ENCODE measurements around the gene OSM. TPM values are rescaled to one million over a fixed set of nuclear protein-coding genes. Genes with fewer than 3 reads are reported as not detected.

Gene OSM
- total RNA-seq, 1 experiment from 2014 or later, result not detected

DNA sequence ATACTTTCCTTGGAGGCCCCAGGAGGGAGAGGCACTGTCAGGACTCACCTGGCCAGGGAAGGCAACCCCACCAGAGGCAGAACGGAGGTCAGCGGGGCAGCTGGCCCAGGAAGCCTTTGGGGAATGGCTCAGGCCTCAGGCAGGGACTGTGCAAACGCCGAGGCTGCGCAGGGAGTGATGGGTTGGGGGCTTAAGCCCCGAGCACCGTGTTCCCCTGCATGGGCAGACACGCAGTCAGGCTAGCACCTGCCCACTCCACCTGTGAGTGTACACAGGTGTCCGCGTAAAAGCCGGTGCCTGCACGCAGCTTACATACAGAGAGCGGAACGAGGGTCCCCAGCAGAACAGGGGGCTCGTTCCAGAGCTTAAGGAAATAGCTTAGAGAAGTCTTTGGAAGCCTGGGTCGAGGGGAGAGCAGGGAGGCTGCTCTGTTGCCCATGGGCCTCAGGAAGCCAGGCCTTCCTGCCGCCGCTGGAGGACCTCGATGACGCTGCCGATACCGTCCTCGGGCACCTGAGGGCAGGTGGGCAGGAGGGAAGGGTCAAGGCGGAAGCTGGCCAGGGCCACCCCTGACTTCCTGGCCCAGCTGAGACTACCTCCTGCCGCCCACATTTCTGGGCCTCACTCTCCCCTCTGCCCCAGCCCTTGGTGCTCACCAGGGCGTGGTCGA lies 18.7 kb upstream of the OSM start:
- DNase-seq (ENCODE audit: low read depth), result no peak

DNA sequence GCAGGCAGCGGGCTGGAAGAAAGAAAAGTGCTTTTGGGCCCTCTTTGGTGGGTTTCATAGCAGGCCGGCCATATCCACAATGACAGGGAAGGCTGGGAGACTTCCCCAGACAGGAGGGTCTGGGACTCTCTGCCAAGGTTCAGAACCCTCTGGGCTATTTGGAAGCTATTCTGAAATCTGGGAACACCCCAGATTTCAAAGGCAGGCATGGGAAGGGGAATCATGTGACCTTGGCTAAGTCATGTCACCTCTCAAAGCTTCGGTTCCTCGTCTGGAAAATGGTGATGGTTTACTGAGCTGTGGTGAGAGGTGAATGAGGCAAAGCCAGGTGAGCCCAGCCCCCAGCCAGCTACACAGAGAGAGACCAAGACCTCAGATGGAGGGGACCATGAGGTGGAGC lies 18.0 kb upstream of the OSM start:
- no peak for DNase-seq (ENCODE audit: low read depth)

DNA sequence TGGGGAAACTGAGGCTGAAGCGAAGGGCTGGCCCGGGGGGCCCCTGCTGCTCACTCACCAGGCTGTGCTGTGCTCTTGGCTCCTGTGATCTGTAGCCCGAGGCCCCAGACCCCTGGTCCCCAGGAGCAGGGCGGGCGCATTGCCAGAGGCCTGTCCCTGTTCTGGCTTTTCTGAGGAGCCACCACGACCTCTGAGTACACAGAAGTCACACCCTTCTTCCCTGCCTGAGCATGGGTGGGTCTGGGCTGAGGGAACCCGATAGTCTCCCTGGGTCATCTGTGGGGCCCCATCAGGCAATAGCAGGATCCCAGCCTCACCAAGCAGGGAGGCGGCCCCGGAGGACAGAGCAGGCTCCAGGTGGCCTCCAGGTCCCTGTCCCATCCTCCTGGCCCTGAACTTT lies 17.5 kb upstream of the OSM start:
- no peak for DNase-seq (ENCODE audit: low read depth)

DNA sequence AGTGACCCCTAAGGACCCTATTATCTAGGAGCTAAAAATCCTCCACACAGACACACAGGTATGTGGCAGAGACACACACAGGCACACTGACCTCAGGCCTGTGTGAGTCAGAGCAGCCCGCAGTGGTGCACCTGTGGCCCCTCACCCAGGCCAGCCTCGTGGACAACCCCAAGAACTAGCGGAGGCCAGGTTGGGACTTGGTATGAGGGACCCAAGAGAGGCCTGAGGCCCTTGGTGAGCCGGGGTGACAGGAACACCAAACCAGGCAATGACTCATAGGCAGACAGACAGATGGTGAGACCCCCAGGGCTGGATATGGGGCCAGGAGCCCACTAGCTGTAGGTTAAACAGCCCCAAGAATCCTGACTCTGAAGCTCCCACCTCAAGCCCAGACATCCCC lies 16.7 kb upstream of the OSM start:
- DNase-seq (ENCODE audit: low read depth), result peak; percentile 53

DNA sequence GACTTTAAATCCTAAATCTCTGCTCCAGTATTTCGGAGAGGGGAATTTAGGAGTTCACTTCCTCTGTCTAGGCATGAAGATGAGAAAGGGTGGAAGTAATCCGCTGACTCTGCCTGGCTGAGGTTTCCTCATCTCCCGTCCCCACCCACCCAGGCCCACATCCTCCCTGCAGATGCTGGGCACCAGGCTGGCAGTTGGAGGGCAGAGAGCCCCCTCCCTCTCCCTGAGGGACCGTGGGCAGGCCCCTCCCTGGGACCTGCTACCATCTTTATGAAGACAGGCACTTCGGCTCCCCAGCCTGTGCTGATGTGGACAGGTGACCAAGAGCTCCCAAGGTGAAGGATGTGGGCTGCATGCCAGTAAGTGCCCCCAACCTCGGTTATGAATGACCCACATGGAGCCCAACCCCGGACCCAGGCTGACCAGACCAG lies 16.0 kb upstream of the OSM start:
- no peak for DNase-seq (ENCODE audit: low read depth)

DNA sequence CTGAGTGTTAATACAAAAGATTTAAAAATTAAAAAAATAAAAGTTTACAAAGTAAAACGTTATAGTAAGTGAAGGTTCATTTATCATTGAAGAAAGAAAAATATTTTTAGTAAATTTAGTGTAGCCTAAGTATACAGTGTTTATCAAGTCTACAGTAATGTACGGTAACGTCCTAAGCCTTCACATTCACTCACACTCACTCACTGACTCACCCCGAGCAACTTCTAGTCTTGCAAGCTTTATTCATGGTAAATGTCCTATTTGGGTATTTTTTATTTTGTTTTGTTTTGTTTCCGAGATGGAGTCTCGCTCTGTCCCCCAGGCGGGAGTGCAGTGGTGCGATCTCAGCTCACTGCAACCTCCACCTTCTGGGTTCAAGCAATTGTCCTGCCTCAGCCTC lies 13.9 kb upstream of the OSM start:
- no peak for DNase-seq (ENCODE audit: low read depth)

DNA sequence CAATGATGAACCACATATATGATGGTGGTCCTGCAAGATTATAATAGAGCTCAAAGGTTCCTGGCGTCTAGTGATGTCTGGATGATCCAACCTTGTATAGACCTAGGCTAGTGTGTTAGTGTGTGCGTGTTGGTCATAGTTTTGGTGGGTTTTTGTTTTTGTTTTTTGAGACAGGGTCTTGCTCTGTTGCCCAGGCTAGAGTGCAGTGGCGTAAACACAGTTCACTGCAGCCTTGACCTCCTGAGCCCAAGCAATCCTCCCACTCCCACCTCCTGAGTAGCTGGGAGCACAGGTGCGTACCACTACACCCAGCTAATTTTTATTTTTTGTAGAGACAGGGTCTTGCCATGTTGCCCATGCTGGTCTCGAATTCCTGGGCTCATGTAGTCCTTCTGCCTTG lies 13.3 kb upstream of the OSM start:
- no peak for DNase-seq (ENCODE audit: low read depth)

DNA sequence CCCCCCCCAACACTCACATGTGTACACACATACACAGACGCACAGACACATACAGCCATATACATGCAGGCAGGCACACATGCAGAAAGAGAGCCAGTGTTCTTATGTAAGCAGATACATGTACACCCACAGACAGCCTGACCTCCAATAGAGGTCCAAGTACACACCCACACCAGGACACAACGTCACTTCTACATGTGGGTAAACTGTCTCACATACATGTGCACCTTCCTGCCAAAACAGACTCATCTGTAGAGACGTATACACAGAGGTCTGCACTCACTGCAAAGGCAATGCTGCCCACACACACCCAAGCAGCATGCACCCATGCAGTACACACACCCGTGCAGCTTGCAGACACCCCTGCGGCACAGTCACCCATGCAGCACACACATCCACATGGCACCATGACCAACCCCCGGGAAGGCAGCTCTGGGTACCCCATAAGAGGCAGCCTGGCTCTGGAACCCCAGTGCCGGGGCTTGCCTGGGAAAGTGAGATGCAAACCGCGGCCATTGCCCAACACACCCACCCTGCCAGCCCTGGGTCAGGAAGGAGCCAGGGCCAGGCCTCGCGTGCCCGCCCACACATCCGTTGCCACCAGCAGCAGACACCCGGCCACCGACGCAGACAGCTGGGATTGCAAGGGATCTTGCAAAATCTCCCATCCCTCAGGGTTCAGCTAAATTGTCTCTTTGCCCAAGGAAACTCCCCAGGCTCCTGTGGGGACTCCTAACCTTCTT lies 12.6 kb upstream of the OSM start:
- DNase-seq (ENCODE audit: low read depth), result peak; percentile 78

DNA sequence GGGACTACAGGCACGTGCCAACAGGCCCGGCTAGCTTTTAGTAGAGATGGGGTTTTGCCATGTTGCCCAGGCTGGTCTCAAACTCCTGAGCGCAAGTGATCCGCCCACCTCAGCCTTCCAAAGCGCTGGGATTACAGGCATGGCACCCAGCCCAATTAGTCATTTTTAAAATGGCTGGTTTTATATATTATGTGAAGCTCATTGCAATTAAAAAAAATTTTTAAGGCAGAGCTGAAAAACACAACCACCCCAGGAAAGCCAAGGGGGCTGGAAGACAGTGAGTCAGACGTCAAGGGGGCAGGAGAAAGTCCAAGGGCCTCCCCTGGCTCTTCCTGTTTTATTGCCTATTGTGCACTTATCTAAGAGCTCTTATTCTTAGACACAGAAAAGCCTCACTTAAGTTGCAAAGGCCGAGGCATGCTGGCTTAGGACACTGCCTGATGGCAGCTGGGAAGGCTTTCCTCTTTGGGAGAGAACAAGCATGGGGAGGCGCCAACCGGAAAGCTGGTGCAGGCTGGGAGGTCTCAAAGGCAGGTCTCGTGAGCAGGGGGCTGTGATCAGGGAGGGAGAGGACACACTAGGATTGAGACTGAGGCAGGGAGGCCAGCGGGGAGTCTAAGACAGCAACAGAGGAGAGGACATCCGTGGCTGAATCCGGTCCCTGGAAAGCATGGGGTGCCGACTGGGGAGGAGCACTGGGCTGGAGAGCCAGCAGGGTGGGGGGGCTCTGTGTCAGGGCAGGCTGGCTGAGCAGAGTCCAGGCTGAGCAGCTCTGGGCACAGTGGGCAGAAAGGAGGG lies 11.1 kb upstream of the OSM start:
- peak; percentile 86 for DNase-seq (ENCODE audit: low read depth)

DNA sequence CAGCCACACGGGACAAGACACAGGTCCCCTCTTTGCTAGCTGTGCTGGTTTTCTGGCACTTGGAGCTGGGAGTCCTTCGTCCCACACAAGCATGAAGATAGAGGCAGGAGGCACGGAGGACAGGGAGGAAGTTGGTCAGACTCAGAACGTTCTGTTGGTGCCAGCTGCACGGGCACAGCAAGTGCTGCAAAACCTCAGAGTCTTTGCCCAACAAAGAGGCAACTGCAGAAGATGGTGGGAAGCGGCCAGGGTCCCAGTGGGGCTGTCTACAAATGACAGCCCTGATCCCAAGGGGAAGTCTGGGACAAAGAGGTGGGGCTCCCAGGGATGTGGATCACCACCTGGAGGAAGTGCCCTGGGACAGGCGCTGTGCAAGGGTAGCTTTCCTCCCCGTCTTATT lies 9.4 kb upstream of the OSM start:
- DNase-seq (ENCODE audit: low read depth), result no peak

DNA sequence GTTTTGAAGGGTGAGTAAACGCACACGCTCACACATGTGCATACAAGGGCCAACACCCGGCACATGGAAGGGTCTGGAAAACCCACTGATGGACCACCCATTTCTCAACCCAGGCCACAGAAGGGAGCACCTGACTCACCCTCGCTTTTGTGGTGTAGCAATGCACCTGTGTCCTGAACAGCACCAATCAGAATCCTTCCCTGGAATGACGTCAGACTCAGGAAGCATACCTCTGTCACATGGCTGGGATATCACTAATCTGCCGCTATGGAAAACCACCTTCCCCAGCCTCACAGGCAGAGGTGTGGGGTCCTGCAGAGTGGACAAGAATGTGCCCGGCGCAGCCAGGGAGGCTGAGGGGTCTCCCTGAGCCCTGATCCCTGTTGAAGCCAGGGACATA lies 9.0 kb upstream of the OSM start:
- no peak for DNase-seq (ENCODE audit: low read depth)

DNA sequence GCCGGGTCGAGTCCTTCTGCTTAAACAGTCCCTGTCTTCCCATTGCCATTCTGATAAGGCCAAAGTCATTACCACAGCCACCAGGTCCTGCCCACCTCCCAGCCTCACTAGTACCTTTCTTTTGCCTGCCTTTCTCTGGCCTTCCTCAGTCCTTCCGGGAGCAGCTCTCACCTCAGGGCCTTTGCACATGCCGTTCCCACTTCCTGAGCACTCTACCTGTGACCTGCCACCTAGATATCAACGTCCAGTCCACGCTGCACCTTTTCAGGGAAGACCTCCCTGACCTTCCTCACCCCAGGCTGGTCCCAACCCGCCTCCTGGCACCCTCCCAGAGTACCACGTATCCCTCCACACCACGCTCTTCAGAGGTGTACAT lies 7.8 kb upstream of the OSM start:
- DNase-seq (ENCODE audit: low read depth), result no peak

DNA sequence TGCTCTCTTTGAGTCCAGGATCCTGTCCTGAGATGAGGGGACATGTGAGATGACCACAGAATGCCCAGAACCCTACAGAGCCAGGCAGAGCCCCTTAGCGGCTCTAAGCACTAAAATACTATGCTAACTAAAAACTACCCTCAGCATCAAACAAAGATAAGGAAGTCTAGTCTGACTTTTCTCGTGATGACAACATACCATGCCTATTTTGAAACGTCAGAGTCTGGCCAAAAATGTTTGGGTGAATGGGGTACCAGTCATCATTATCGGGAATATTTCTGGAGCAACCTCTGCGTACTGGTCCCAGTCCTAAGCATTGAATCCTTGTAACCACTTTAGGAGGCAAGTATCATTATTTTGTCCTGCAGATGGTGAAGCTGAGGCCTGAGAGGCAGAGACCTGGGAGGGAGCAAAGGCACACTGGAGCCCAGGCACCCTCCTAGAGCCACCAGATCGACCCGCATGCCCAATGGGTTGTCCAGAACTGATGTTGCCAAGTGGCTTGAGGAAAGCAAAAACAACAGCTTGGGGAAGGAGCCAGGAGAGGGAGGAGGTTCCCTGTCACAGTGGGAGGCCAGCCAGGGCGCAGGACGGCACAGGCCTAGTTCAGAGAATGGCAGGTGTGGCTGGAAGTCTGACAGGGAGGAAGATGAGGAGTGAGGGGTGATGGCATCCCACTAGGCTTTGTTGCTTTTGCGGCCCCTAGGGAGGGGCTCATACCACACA lies 7.2 kb upstream of the OSM start:
- DNase-seq (ENCODE audit: low read depth), result no peak

DNA sequence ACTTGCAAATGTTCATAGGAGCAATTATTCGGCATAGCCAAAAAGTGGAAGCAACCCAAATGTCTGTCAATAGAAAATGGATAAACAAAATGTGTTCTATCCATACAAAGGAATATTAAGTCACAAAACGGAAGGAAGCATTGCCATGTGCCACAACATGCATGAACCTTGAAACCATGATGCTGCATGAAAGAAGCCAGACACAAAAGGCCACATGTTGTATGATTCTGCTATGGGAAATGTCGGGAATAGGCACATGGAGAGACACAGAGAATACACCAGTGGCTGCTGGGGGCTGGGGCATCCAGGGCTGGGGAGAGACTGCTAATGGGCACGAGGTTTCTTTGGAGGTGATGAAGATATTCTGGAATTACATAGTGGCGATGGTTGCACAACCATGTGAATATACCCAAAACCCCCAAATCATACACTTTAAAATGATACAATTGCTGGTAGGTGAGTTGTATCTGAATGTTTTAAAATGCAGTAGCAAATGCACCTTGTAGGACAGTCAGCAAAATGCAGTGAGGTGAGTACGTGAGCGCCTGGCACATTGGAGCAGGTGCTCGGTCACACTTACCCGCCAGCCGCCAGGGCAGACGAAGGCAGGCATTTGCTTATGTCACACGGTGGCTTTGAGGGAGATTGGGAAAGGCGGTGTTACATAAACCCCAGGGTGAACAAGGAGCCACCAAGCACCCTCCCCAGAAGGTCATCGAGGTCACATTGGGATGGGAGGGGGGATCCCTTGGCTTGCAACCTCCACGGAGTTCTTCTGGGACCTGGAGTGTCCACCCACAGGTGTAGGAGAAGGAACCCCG lies 6.3 kb upstream of the OSM start:
- no peak for DNase-seq (ENCODE audit: low read depth)

DNA sequence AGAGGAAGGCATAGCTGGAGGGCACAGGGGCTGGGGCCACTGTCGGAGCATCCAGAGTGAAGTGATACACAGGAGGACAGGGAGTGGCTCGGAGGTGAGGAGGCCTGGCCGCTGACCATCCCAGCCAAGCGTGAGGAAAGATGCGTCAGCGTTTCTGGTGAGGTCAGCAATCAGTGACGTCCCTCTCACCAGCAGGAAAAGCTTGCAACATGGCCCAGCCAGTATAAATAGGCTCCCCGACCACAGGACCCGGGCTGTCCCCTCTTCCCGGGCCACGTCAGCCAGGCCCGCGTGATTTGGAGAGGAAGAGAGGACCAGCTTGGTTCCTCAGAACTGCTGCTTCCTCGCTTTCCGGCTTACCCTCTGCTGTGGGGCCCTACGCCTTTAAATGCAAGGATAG lies 4.2 kb upstream of the OSM start:
- DNase-seq (ENCODE audit: low read depth), result peak; percentile 82

DNA sequence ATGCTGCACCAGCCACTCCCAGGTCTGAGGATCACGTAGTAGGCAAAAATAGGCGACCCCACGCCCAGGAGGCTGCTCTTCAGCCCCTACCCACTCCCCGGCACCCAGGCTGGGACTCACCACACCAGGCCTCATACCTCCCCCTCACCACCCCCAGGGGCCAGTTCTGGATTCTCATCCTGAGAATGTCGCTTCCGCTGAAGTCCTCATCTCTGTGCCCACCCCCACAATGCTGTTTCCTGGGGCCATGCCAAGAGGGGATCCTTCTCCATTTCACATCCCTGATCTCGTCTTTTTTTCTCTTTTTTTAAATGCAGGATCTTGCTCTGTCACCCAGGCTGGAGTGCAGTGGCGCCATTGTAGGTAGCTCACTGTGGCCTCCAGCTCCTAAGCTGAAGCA lies 1.7 kb upstream of the OSM start:
- no peak for DNase-seq (ENCODE audit: low read depth)

DNA sequence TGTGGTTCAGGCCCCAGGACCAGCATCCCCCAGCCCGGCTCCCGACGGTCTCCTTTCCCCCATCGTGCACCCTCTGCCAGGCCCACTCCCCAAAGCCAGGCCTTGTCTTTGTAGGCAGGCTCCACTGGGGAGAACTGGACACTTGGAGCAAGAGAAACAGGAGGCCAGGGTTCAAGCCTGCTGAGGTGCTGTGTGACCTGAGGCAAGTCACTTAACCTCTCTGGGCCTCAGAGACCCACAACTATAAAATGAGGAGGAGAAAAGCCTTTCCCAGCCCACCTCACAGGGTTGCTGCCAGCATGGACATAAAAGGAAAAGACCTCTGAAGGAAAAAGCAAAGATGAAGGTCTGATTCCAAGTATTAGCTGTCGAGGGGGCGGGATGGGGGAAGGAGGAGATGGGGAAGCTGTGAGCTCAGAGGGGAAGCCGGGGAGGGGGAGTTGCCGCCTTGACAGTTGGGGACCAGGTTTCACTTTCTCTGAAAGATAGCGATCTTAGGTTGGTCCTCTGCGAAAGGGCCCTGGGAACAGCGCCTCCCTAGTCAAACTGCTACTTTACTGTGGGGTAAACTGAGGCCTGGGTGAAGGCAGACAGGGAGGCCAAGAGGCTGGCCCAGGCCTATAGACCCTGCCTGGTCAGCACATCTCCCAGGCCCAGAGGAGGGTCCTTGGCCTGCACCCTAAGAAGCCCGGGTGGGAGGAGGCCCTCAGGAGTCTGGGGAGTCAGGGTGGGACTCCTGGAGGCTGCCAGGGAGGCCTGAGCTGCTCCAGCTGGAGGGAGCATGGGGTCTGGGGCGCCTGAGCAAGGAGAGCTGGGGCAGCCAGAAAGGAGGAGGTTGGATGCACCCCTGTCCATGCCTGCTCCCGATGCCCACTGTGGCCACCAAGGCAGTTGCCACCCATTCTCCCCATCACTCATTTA lies 991 bp upstream of the OSM start:
- no peak for DNase-seq (ENCODE audit: low read depth)

DNA sequence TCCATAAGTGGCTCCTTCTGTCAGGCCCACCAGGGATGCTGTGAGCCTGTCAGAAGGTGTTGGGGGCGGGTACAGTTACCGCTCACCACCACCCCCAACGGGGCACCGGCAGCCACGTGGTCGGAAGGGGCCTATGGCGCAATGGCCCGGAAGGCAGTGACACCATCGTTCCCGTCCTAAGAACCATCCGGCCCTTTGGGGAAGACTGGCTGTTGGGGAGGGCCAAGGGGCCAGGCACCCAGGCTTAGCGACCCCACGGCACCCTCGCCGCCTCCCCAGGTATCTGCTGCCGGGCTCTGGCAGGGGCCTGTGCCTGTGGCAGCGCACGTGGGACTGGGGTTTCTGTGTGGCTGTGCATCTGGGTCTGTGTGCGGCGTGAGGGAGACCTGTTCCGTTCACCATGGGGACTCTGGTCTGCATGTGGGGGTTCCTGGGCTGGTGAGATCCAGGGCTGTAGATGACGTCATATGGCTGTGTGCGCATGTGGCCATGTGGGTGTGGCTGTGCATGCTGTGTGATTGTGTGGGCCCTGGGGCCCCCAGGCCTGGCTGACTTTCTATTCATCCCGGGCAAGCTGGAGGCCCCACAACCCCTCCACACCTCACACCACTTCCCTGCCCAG lies 717 bp downstream of the OSM start:
- no peak for DNase-seq (ENCODE audit: low read depth)

DNA sequence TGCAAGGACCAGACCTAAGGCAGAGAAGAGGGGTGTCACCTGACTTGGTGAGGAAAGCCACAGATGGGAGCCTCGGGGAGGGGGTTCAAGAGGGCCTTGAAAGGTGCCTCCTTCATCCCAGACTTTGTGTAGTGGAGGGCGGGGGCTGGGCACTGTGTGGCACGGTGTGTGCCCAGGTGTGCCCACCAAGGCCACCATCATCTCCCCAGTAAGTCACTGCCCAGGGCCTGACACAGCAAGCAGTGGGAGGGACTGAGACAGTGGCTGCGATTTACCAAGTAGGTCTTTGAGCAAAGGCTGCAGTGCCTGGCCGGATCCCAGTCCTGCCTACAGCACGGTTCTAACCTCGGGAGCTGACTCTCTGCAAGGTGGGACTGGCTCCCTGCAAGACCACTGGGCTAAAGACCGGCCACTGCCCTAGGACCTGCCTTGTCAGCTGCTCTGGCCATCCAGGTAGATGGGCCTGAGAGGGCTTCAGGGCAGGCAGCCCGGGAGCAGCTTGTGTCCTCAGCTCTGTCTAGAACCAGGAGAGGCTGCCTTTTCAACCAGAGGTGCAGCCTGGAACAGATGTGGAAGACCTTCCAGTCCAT lies 1.4 kb downstream of the OSM start:
- no peak for DNase-seq (ENCODE audit: low read depth)
